Measurements from ENCODE around the gene MPZL3.

The MPZL3 gene

DNA sequence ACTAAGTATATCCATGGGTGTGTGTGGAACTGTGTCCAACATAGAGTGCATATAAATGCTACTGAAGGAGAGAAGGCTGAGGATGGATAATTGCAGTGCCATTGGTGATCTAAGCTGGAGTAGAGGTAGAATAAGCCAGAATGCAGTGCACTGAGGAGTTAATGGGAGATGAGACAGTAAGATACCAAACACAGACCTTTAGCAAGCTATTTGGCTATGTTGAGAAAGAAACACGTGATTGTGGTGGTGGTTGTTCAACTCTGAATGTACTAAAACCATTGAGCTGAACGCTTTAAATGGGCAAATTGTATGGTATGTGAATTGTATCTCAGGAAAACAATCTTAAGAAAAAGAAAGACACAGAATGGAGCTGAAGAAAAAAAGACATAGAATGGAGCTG is 50.2 kb downstream of the MPZL3 start:
- no peaks in the 10 kb centered on the region for H3K9me3 ChIP-seq
- peaks cover 23% of the 10 kb centered on the region for H3K27me3 ChIP-seq
- no peak for DNase-seq
- no peaks in the 10 kb centered on the region for H3K36me3 ChIP-seq
- no peak for TF ChIP-seq CTCF (IDR thresholded peaks at IDR 0.05; ENCODE audit: low read depth, low read length)
- H3K4me3 ChIP-seq (ENCODE audit: low read depth, low read length): no peak overlapping the region
- no peaks in the 10 kb centered on the region for H3K4me1 ChIP-seq

DNA sequence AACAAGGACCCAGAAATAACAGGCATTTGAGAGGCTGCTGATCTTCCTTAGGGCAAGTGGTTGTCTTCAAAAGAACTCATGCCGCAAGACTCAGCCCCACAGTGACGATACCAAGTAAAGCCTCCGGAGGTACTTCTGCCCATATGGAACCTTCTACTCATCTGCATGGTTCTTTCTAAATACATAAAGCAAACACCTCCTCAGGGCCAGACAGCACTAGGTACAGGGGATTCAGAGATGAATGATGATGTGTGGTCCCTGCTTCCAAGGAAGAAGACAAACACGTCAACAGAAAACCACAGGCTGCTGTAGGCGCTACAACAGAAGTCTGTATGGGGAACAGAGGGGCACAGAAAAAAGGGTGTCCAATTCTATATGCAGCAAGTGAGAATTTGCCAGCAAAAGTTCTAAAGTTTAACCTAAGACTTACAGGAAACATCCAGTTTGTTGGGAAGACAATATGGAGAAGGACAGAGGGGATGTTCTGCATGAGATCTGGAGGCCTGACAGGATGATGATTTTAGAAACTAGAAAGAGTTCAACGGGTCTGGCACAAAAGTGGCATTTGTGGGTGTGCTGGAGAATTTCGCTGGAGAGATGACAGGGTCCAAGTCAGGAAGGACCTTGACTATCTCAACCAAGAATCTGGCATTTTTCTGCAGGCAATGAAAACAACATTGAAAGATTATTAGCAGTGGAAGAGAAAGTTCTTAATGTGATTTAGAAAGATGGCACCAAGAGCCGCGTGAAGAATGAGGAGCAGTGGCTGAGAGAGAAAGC is 51.1 kb downstream of the MPZL3 start:
- no peak for DNase-seq
- Histone ChIP-seq H3K36me3 (no peaks in the 10 kb centered on the region), H3K4me3 (ENCODE audit: low read depth, low read length) (no peak overlapping the region), H3K9me3 (no peaks in the 10 kb centered on the region), H3K4me1 (no peaks in the 10 kb centered on the region), H3K27me3 (peaks cover 15% of the 10 kb centered on the region)
- TF ChIP-seq CTCF (IDR thresholded peaks at IDR 0.05; ENCODE audit: low read depth, low read length): no peak

DNA sequence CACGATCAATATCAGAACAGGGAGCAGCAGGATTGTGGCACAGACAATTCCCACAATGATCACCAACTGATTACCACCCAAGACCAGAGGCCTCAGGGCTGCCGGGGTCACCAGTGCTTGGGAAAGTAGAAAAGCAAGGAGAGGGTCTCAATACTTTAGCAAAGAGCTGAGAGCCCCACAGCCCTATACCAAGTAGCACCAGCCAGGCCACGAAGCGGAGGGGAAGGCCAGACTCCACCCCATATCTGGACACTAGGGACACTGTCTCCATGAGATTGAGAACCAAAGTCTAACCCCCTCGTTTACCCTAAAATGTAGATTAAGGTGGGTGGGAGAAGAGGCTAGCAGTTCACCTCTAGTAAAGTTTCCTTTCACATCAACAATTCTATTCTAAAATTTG is 51.7 kb downstream of the MPZL3 start:
- no peak overlapping the region for H3K4me3 ChIP-seq (ENCODE audit: low read depth, low read length)
- H3K27me3 ChIP-seq: peaks cover 9% of the 10 kb centered on the region
- TF ChIP-seq CTCF (IDR thresholded peaks at IDR 0.05; ENCODE audit: low read depth, low read length): no peak
- DNase-seq: no peak
- no peaks in the 10 kb centered on the region for H3K36me3 ChIP-seq
- no peaks in the 10 kb centered on the region for H3K9me3 ChIP-seq
- H3K4me1 ChIP-seq: no peaks in the 10 kb centered on the region

DNA sequence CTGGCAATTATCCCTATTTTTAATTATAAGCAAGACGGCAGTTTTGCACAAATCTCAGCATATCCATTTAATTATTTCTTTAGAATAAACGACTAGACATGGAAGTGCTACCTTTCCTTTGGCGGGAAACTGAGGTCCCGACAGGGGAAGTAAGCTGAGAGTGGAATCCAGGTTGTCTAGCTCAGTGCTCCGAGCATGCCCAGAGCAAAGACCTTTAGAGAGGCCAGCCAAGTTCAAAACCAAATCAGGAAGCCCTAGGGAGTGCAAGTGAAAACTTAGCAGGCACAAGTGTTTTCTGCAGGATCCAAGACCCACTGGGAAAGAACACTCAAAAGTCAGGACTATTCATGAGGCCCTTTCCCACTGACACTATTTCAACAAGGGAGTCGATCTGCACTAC is 53.0 kb downstream of the MPZL3 start:
- Histone ChIP-seq H3K36me3 (no peaks in the 10 kb centered on the region), H3K27me3 (no peaks in the 10 kb centered on the region; the same call in 1 of the 2 replicates), H3K4me3 (ENCODE audit: low read depth, low read length) (no peak overlapping the region), H3K4me1 (no peaks in the 10 kb centered on the region), H3K9me3 (no peaks in the 10 kb centered on the region)
- TF ChIP-seq CTCF (IDR thresholded peaks at IDR 0.05; ENCODE audit: low read depth, low read length): no peak
- no peak for DNase-seq

DNA sequence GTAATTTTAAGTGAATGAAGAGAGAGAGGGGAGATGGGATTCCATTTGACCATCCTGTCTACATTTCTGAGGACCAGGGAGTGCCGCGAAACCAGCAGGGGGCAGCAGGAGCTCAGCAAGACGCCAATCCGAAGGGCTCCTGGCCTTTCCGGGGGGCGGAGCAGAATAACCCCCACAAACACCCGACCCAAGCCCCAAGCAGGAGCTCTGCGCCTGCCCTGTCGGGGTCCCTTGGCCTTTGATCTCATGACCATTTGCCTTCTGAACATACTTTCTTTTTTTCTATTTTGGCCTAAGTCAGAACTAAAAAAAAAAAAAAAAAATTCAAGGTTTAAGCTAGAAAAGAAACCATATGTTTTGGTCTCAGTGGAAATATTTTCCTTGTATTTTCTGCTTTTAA is 53.8 kb downstream of the MPZL3 start:
- no peaks in the 10 kb centered on the region for H3K4me1 ChIP-seq
- no peaks in the 10 kb centered on the region for H3K9me3 ChIP-seq
- H3K36me3 ChIP-seq: no peaks in the 10 kb centered on the region
- H3K4me3 ChIP-seq (ENCODE audit: low read depth, low read length): no peak overlapping the region
- peak; percentile 82 for DNase-seq
- TF ChIP-seq CTCF (IDR thresholded peaks at IDR 0.05; ENCODE audit: low read depth, low read length): peak; percentile 93
- no peaks in the 10 kb centered on the region; the same call in 1 of the 2 replicates for H3K27me3 ChIP-seq

- Histone ChIP-seq H3K4me3 (ENCODE audit: low read depth, low read length) (no peak overlapping the region), H3K4me1 (no peaks in the 10 kb centered on the region), H3K9me3 (no peaks in the 10 kb centered on the region), H3K36me3 (no peaks in the 10 kb centered on the region), H3K27me3 (peaks cover 5% of the 10 kb centered on the region; the same call in 1 of the 2 replicates)
- no peak for TF ChIP-seq CTCF (IDR thresholded peaks at IDR 0.05; ENCODE audit: low read depth, low read length)
- no peak for DNase-seq
These were observed 57.1 kb downstream of the MPZL3 start for GRCh38 chr11:118194835-118195627.
